Stimulated activated CD8-positive, alpha-beta memory T cell treated with anti-CD3 and anti-CD28 coated beads, Interleukin-7, amount 100 ng/mL, for 48 hours (primary cell): ENCODE data around the gene PCGF6.

Experiments
- DNase-seq, 2 donors: peaks; one replicate each; pipeline ENCODE4 v3.0.0-alpha.2; 2020; ENCODE audit warnings: low read depth in 1 of 2; ENCODE audit errors: extremely low read depth in 1 of 2

The PCGF6 gene

GRCh38 chr10:103327906-103328305 lies 23.0 kb downstream of the PCGF6 start:
- no peak for DNase-seq

DNA sequence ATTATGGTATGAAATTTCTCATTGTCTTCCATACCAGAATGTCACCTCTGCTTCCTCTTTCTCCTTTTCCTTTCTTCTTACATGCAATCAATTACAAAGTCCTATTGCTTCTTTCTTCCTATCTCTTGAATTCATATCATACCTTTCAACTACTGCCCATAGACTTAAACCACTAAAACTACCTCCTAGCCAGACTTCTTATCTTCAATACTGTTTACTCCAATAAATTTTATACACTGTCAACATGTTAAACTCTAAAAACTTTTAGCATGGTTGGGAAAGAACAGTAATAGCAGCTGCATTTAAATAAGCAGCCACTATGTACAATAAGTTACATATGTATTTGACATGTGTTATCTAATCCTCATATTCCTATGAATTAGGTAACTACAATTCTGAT lies 34.9 kb downstream of the PCGF6 start:
- DNase-seq = no peak

GRCh38 chr10:103310197-103310596 lies 40.7 kb downstream of the PCGF6 start:
- DNase-seq = no peak

DNA sequence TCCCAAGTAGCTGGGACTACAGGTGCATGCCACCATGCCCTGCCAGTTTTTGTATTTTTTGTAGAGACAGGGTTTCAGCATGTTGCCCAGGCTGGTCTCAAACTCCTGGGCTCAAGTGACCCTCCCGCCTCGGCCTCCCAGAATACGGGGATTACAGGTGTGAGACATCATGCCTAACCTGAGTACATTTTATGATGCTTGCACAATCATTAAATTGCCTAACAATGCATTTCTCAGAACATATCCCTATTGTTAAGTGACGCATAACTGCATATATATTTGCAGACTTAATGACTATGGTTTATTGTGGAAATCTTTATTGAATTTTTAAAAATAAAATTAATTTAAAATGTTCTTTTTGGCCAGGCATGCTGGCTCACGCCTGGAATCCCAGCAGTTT lies 43.3 kb downstream of the PCGF6 start:
- DNase-seq = no peak

- DNase-seq = no peak
Observed at GRCh38 chr10:103295374-103296015, 55.4 kb downstream of the PCGF6 start.

DNA sequence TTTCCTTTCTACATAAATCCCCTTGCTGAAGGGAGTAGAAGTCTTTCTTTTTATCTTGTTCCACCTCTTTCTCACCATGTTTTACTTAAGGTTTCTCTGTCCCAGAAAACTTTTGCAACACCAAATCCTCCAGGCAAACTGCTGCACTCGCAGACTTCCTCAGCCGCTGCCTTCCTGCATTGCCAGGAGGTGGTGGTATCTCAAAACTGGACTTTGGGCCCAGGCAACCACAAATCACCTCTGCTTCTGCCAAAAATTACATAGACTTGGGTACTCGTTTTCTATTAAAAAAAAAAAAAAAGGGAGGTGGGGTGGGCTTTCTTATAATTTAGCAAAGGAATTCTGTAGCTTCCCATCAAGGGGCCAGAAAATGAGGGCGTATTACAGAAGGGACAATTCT lies 59.4 kb downstream of the PCGF6 start:
- DNase-seq = no peak

GRCh38 chr10:103287992-103288391 lies 62.9 kb downstream of the PCGF6 start:
- DNase-seq = no peak

DNA sequence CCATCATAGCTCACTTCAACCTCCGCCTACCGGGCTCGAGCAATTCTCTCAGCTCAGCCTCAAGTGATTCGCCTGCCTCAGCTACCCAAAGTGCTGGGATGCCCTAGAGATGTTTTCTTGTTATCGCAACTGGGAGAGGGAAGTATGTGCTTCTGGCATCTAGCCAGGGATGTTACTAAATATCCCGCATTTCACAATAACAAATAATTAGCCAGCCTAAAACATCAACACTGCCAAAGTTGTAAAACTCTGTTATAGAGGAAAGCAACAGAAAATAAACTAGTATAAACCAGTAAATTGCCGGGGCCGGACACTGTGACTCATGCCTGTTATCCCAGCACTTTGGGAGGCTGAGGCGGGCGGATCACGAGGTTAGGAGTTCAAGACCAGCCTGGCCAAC lies 66.8 kb downstream of the PCGF6 start:
- no peak for DNase-seq

DNA sequence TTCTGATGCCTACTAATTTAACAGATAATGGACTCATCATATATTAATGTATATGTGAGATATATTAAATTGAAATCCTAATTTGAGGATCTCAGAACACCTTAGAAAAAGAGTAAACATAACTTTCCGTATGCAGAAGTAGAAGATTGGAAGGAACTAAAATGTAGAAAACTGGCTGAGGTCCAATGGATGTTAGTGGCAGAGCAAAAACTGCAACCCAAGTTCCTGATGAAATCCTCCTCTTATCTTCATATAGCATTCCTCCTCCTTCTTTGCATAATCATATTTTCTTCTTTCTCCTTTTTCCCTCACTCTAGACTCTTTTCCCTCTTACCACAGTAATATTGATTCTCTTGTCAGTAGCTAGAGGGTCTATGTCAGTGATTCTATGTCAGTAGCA lies 68.0 kb downstream of the PCGF6 start:
- no peak for DNase-seq

GRCh38 chr10:103281753-103282152 lies 69.2 kb downstream of the PCGF6 start:
- no peak for DNase-seq

- DNase-seq = no peak
Observed at GRCh38 chr10:103280506-103280905, 70.4 kb downstream of the PCGF6 start.

GRCh38 chr10:103280031-103280430 lies 70.9 kb downstream of the PCGF6 start:
- DNase-seq = no peak

DNA sequence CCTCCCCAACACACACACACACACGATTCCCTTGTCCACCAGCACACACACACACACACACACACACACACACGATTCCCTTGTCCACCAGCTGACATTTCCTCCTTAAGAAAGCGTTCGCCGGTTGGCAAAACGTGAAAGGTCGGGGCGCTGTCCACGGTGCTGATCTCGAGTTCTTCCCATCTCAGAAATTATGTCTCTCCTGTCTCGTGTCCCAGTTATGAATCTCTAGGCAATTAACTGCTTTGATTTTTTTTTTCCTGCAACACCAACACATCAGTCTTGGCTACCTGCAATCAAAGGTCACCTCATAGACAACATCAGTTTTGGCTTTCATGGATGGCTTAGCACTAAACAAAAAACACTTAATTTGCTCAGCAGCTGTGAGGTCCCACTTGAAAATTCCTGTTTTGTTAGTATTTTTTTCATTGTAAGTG lies 72.1 kb downstream of the PCGF6 start:
- DNase-seq = no peak

GRCh38 chr10:103278537-103278823 lies 72.5 kb downstream of the PCGF6 start:
- no peak for DNase-seq

GRCh38 chr10:103277713-103278536 lies 73.0 kb downstream of the PCGF6 start:
- no peak for DNase-seq

GRCh38 chr10:103276896-103277712 lies 73.8 kb downstream of the PCGF6 start, which contains the start of gene INA:
INA (plus strand) TSS chr10:103277138; CDS start chr10:103277212, 74 bp downstream.
- DNase-seq = peak; percentile 8 to 14

GRCh38 chr10:103276251-103276895 lies 74.6 kb downstream of the PCGF6 start:
- no peak for DNase-seq

GRCh38 chr10:103273041-103273441 lies 77.9 kb downstream of the PCGF6 start:
- no peak for DNase-seq

DNA sequence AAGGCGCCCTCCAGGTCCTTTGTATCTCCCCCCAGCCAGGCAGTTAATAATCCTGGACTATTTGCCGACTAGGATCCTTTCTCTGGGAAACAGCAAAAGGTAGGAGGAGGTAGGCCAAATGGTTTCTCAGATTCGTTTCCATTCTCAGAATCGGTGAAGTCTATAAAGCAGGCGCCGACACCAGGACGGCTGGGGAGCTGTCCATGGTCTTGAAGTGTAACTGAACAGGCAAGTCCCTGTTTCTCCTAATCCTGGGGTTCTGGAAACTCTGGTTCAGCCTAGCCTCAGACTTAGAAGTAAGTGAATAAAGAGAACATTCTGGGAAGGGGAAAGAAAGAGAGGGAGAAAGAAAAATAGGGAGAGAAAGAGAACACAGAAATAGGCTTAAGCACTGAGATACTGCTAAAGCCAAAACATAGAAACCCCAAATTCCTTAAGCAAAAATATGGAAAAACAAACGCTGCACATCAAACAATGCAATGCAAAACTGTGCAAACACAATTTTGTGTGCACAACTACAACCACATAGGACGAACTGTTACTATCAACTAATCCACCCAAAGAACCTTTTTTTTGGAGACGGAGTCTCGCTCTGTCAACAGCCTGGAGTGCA lies 85.1 kb downstream of the PCGF6 start:
- DNase-seq = peak in 1 of 2 donors; percentile 16

DNA sequence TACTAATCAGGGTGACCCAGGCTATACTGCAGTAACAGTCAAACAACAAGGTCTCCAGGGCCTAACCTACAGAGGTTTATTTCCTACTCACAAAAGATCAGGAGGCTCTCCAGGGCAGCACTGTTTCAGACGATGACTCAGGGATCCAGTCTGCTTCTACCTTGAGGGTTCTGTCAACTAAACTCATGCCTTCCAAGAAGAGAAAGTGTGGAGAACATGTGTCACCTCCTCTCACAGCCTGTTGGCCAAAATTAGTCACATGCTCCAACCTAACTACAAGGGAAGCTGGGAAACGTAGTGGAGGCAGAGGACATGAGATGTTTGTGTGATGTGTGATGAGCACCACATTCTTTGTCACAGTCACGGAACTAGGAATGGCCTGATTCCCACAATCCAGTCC lies 88.7 kb downstream of the PCGF6 start:
- DNase-seq = no peak

- DNase-seq = no peak
Observed at GRCh38 chr10:103259989-103260388, 91.0 kb downstream of the PCGF6 start.
